OCI-LY3 (cell line): ENCODE data around the gene RBMS3.

Experiments
- H2AFZ ChIP-seq: fragments of 200-600, 300-600 bp; shearing (Covaris generic); 2 replicates; pipeline ENCODE4 v1.6.0; 2014; ENCODE audit warnings: antibody characterized with exemption, low read depth, low read length
- H3K27ac ChIP-seq: fragments of 200-600, 300-600 bp; sonication (generic); 2 replicates; pipeline ENCODE4 v1.5.1; 2014; ENCODE audit warnings: mild to moderate bottlenecking, low read length, moderate library complexity, mixed read lengths
- H3K27me3 ChIP-seq: fragments of 200-600, 300-600 bp; sonication (generic); 2 replicates; pipeline ENCODE4 v1.6.1; 2014; ENCODE audit warnings: low read depth, low read length, mixed read lengths
- H3K36me3 ChIP-seq: fragments of 200-600, 300-600 bp; sonication (generic); replicated peaks from 2 replicates; pipeline ENCODE3; 2014; ENCODE audit warnings: low read depth, low read length, mixed read lengths
- H3K4me1 ChIP-seq: fragments of 300-600, 200-600 bp; sonication (generic); 2 replicates; pipeline ENCODE4 v1.6.1; 2014; ENCODE audit warnings: low read length, mixed read lengths
- H3K4me2 ChIP-seq: fragments of 200-600, 300-600 bp; sonication (generic); 2 replicates; pipeline ENCODE4 v1.6.1; 2014; ENCODE audit warnings: low read length, mixed read lengths
- H3K4me3 ChIP-seq: fragments of 300-600, 200-600 bp; sonication (generic); 2 replicates; pipeline ENCODE4 v1.5.1; 2014; ENCODE audit warnings: antibody characterized with exemption, mild to moderate bottlenecking, low read length, moderate library complexity
- H3K79me2 ChIP-seq: fragments of 300-600, 200-600 bp; shearing (Covaris generic); 2 replicates; pipeline ENCODE4 v1.6.1; 2014; ENCODE audit warnings: mild to moderate bottlenecking, low read length, mixed read lengths
- H3K9ac ChIP-seq: fragments of 300-600, 200-600 bp; shearing (Covaris generic); 2 replicates; pipeline ENCODE4 v1.6.0; 2014; ENCODE audit warnings: mild to moderate bottlenecking, low read length, moderate library complexity
- H3K9me3 ChIP-seq: fragments of 200-600, 300-600 bp; shearing (Covaris generic); 2 replicates; pipeline ENCODE4 v1.6.1; 2014; ENCODE audit warnings: low read length, mixed read lengths; ENCODE audit not compliant: insufficient read depth
- H4K20me1 ChIP-seq: fragments of 200-600, 300-600 bp; sonication (generic); 2 replicates; pipeline ENCODE4 v1.6.1; 2016; ENCODE audit warnings: low read length, mixed read lengths; ENCODE audit not compliant: insufficient read depth
- CTCF ChIP-seq: fragments of 200-600, 300-600 bp; sonication (generic); IDR thresholded peaks from 2 replicates; pipeline ENCODE4 v1.5.1; 2014; ENCODE audit warnings: antibody characterized with exemption, low read length, low read depth
- EZH2phosphoT487 ChIP-seq: fragments of 200-600 bp; shearing (Covaris generic); IDR thresholded peaks from 2 replicates; pipeline ENCODE4 v1.6.1; 2018; ENCODE audit warnings: antibody characterized with exemption, mixed run types, low read depth

The RBMS3 gene

GRCh38 chr3:29512641-29513040 is 231.8 kb downstream of the RBMS3 start:
- peaks cover 29% of the 10 kb centered on the region for H3K4me1 ChIP-seq
- H3K4me2 ChIP-seq: peak overlapping the region; percentile 29

GRCh38 chr3:29513236-29513635 is 232.4 kb downstream of the RBMS3 start:
- no peak overlapping the region for H3K9ac ChIP-seq
- H3K27ac ChIP-seq: no peak overlapping the region
- peak overlapping the region; percentile 29 for H3K4me2 ChIP-seq
- no peak overlapping the region for H2AFZ ChIP-seq
- H3K27me3 ChIP-seq: peaks cover 15% of the 10 kb centered on the region
- H3K4me1 ChIP-seq: peaks cover 29% of the 10 kb centered on the region
- H4K20me1 ChIP-seq: no peaks in the 10 kb centered on the region
- no peaks in the 10 kb centered on the region for H3K9me3 ChIP-seq
- no peaks in the 10 kb centered on the region for H3K79me2 ChIP-seq
- H3K4me3 ChIP-seq: peak overlapping the region; percentile 2; the same call in 1 of the 2 replicates
- H3K36me3 ChIP-seq: no peaks in the 10 kb centered on the region
- TF ChIP-seq EZH2phosphoT487: no peak
- TF ChIP-seq CTCF: no peak

More at GRCh38 chr3:29512641-29513040, 231.8 kb downstream of the RBMS3 start:
- no peaks in the 10 kb centered on the region for H3K36me3 ChIP-seq
- TF ChIP-seq EZH2phosphoT487: no peak
- TF ChIP-seq CTCF: no peak
- H3K9ac ChIP-seq: no peak overlapping the region
- no peak overlapping the region for H2AFZ ChIP-seq
- no peaks in the 10 kb centered on the region for H3K79me2 ChIP-seq
- H3K27me3 ChIP-seq: peaks cover 15% of the 10 kb centered on the region
- 0 out of 2 replicates have a peak overlapping the region, but pooled peaks have one; percentile 2 for H3K4me3 ChIP-seq
- H3K27ac ChIP-seq: no peak overlapping the region
- H4K20me1 ChIP-seq: no peaks in the 10 kb centered on the region
- H3K9me3 ChIP-seq: no peaks in the 10 kb centered on the region

GRCh38 chr3:29514170-29514569 is 233.3 kb downstream of the RBMS3 start:
- no peak overlapping the region for H2AFZ ChIP-seq

GRCh38 chr3:29514912-29515311 is 234.0 kb downstream of the RBMS3 start:
- peak overlapping the region; percentile 23 for H3K4me2 ChIP-seq
- no peak overlapping the region for H3K27ac ChIP-seq
- no peaks in the 10 kb centered on the region for H4K20me1 ChIP-seq
- no peak overlapping the region for H3K9ac ChIP-seq
- no peaks in the 10 kb centered on the region for H3K79me2 ChIP-seq
- H3K27me3 ChIP-seq: peaks cover 15% of the 10 kb centered on the region
- H3K4me1 ChIP-seq: peaks cover 29% of the 10 kb centered on the region
- no peak overlapping the region for H2AFZ ChIP-seq
- H3K9me3 ChIP-seq: no peaks in the 10 kb centered on the region
- no peak overlapping the region for H3K4me3 ChIP-seq
- no peak for TF ChIP-seq CTCF
- no peak for TF ChIP-seq EZH2phosphoT487
- H3K36me3 ChIP-seq: no peaks in the 10 kb centered on the region

More at GRCh38 chr3:29514170-29514569, 233.3 kb downstream of the RBMS3 start:
- Histone ChIP-seq H3K27me3 (peaks cover 15% of the 10 kb centered on the region), H3K27ac (no peak overlapping the region), H3K9me3 (no peaks in the 10 kb centered on the region), H3K4me1 (peaks cover 29% of the 10 kb centered on the region), H3K4me2 (no peak overlapping the region), H3K9ac (no peak overlapping the region), H4K20me1 (no peaks in the 10 kb centered on the region), H3K4me3 (no peak overlapping the region), H3K79me2 (no peaks in the 10 kb centered on the region), H3K36me3 (no peaks in the 10 kb centered on the region)
- no peak for TF ChIP-seq EZH2phosphoT487
- no peak for TF ChIP-seq CTCF
